H1 (cell line): ENCODE data around the gene SERAC1. TPM values are rescaled to one million over a fixed set of nuclear protein-coding genes. Genes with fewer than 3 reads are reported as not detected.

ENCODE experiments used
- CTCF ChIA-PET: fragments of 300-600 bp; sonication (Branson Sonifier 250); formaldehyde crosslinking; loops from one replicate; lab custom pipeline; 2021; ENCODE audit not compliant: partially characterized antibody; lab: Charles Lee
- POLR2A ChIA-PET: fragments of 300-600 bp; sonication (Branson Sonifier 250); formaldehyde crosslinking; loops from one replicate; lab custom pipeline; 2021; ENCODE audit warnings: inconsistent platforms; ENCODE audit not compliant: partially characterized antibody; lab: Charles Lee
- DNase-seq, 2 experiments: peaks; one replicate each; pipeline versions ENCODE4 v3.0.0 to v3.0.0-alpha.2; 2010 to 2022; ENCODE audit warnings: low spot score in 2 of 2, low read depth in 1 of 2, mixed read lengths in 1 of 2
- FAIRE-seq: peaks from 2 replicates; lab custom pipeline; 2011; peaks lifted over from hg19 to GRCh38; lab: Jason Lieb, UNC
- H2AFZ ChIP-seq: 2 replicates; pipeline ENCODE4 v1.8.1; 2012; ENCODE audit warnings: low read length, inconsistent platforms
- H2AK5ac ChIP-seq: 2 replicates; pipeline ENCODE4 v1.6.1; 2013; ENCODE audit warnings: low read depth, low read length
- H2BK120ac ChIP-seq: replicated peaks from 2 replicates; pipeline ENCODE3; 2013; ENCODE audit warnings: low read depth, low read length, inconsistent platforms
- H2BK12ac ChIP-seq: 2 replicates; pipeline ENCODE4 v1.6.1; 2013; ENCODE audit warnings: low read depth, low read length
- H2BK15ac ChIP-seq: 2 replicates; pipeline ENCODE4 v1.6.1; 2013; ENCODE audit warnings: low read length
- H2BK20ac ChIP-seq: 2 replicates; pipeline ENCODE4 v1.6.1; 2013; ENCODE audit warnings: low read length
- H2BK5ac ChIP-seq: 2 replicates; pipeline ENCODE4 v1.6.1; 2013; ENCODE audit warnings: low read depth, low read length
- H3K14ac ChIP-seq: 2 replicates; pipeline ENCODE4 v1.6.1; 2013; ENCODE audit warnings: inconsistent platforms; ENCODE audit not compliant: insufficient read length
- H3K18ac ChIP-seq: 2 replicates; pipeline ENCODE4 v1.6.1; 2013; ENCODE audit warnings: low read length; ENCODE audit errors: extremely low read depth
- H3K23ac ChIP-seq: 2 replicates; pipeline ENCODE4 v1.6.1; 2013; ENCODE audit warnings: inconsistent platforms; ENCODE audit not compliant: insufficient read length
- H3K23me2 ChIP-seq: 2 replicates; pipeline ENCODE4 v1.6.1; 2013; ENCODE audit warnings: low read depth, low read length
- H3K27ac ChIP-seq: 2 replicates; pipeline ENCODE4 v1.6.1; 2011; ENCODE audit warnings: low read depth, low read length, inconsistent platforms
- H3K27me3 ChIP-seq, 4 experiments: replicated peaks in 1 of 4; 1 replicate in 1 of 4; 2 replicates in 3 of 4; pipeline versions ENCODE4 v1.6.1 to v1.8.1; 2011 to 2013; ENCODE audit warnings: low read length in 3 of 4, mild to moderate bottlenecking in 3 of 4, inconsistent platforms in 2 of 4, mixed read lengths in 2 of 4, moderate library complexity in 1 of 4; ENCODE audit not compliant: control insufficient read depth in 3 of 4, insufficient read depth in 3 of 4; ENCODE audit errors: extremely low read depth in 1 of 4
- H3K36me3 ChIP-seq, 4 experiments: 2 replicates each; pipeline versions ENCODE4 v1.6.1 to v1.8.1; 2011 to 2013; ENCODE audit warnings: mild to moderate bottlenecking in 4 of 4, low read length in 3 of 4, moderate library complexity in 2 of 4, control low read depth in 1 of 4, inconsistent platforms in 1 of 4; ENCODE audit not compliant: insufficient read depth in 4 of 4, control insufficient read depth in 2 of 4
- H3K4ac ChIP-seq: replicated peaks from 2 replicates; pipeline ENCODE3; 2013; ENCODE audit warnings: low read length, low read depth, mixed read lengths, inconsistent platforms; ENCODE audit not compliant: insufficient read length
- H3K4me1 ChIP-seq, 4 experiments: replicated peaks in 1 of 4; 1 replicate in 1 of 4; 2 replicates in 3 of 4; pipeline versions ENCODE4 v1.6.1 to v1.8.1; 2011 to 2013; ENCODE audit warnings: low read length in 3 of 4, inconsistent platforms in 2 of 4, mixed read lengths in 1 of 4; ENCODE audit not compliant: insufficient read depth in 4 of 4, control insufficient read depth in 3 of 4
- H3K4me2 ChIP-seq, 2 experiments: 2 replicates each; pipeline versions ENCODE4 v1.6.1 to v1.8.1; 2011 to 2013; ENCODE audit warnings: low read depth in 2 of 2, low read length in 2 of 2, control low read depth in 1 of 2, inconsistent platforms in 1 of 2, mild to moderate bottlenecking in 1 of 2; ENCODE audit not compliant: insufficient read depth in 1 of 2
- H3K4me3 ChIP-seq, 4 experiments: fragments of 200-600, 300-600 bp in 1 of 4; sonication (generic), shearing (Covaris generic), sonication (Bioruptor Twin) in 1 of 4; 2 replicates each; pipeline versions ENCODE4 v1.5.1 to v1.8.1; 2011 to 2016; ENCODE audit warnings: low read length in 4 of 4, low read depth in 3 of 4, control low read depth in 2 of 4, inconsistent platforms in 2 of 4, mild to moderate bottlenecking in 2 of 4, mixed read lengths in 1 of 4, moderate library complexity in 1 of 4; ENCODE audit not compliant: insufficient read depth in 2 of 4; ENCODE audit errors: extremely low read depth in 1 of 4
- H3K56ac ChIP-seq: replicated peaks from 2 replicates; pipeline ENCODE3; 2013; ENCODE audit warnings: low read depth, mild to moderate bottlenecking, mixed read lengths, low read length, inconsistent platforms; ENCODE audit not compliant: insufficient read length
- H3K79me1 ChIP-seq: 2 replicates; pipeline ENCODE4 v1.6.1; 2013; ENCODE audit warnings: low read depth, low read length, control low read depth
- H3K79me2 ChIP-seq, 2 experiments: 2 replicates each; pipeline versions ENCODE4 v1.6.1 to v1.8.1; 2012 to 2013; ENCODE audit warnings: low read length in 2 of 2, mild to moderate bottlenecking in 2 of 2, inconsistent platforms in 1 of 2; ENCODE audit not compliant: insufficient read depth in 2 of 2, control insufficient read depth in 1 of 2
- H3K9ac ChIP-seq, 4 experiments: replicated peaks in 1 of 4; 1 replicate in 1 of 4; 2 replicates in 3 of 4; pipeline versions ENCODE4 v1.6.1 to v1.8.1; 2011 to 2013; ENCODE audit warnings: low read depth in 3 of 4, low read length in 3 of 4, control low read depth in 2 of 4, mild to moderate bottlenecking in 2 of 4, moderate library complexity in 2 of 4, inconsistent platforms in 1 of 4; ENCODE audit errors: extremely low read depth in 1 of 4
- H3K9me3 ChIP-seq, 2 experiments: 2 replicates each; pipeline versions ENCODE4 v1.6.1 to v1.8.1; 2012 to 2013; ENCODE audit warnings: mild to moderate bottlenecking in 2 of 2, moderate library complexity in 2 of 2, control low read depth in 1 of 2, inconsistent platforms in 1 of 2, low read depth in 1 of 2, low read length in 1 of 2, mixed read lengths in 1 of 2; ENCODE audit not compliant: insufficient read depth in 2 of 2
- H4K20me1 ChIP-seq, 2 experiments: replicated peaks in 1 of 2; 2 replicates each; pipeline versions ENCODE3 to v1.8.1; 2011 to 2013; ENCODE audit warnings: inconsistent platforms in 2 of 2, low read length in 2 of 2, mild to moderate bottlenecking in 1 of 2; ENCODE audit not compliant: insufficient read depth in 2 of 2, control insufficient read depth in 1 of 2
- H4K5ac ChIP-seq: 2 replicates; pipeline ENCODE4 v1.6.1; 2013; ENCODE audit warnings: low read length, low read depth, mixed read lengths, inconsistent platforms; ENCODE audit not compliant: insufficient read length
- H4K8ac ChIP-seq: 2 replicates; pipeline ENCODE4 v1.8.0; 2013; ENCODE audit warnings: mild to moderate bottlenecking, moderate library complexity, low read length, inconsistent platforms; ENCODE audit not compliant: insufficient read depth; ENCODE audit errors: extremely low read depth
- H4K91ac ChIP-seq: replicated peaks from 2 replicates; pipeline ENCODE3; 2013; ENCODE audit warnings: low read length, mixed read lengths, inconsistent platforms; ENCODE audit not compliant: insufficient read length
- JUN ChIP-seq: IDR thresholded peaks from 2 replicates; pipeline ENCODE4 v1.6.1; 2011; ENCODE audit warnings: low read depth, mild to moderate bottlenecking, improper control_type of control experiment, low read length
- NRF1 ChIP-seq: IDR thresholded peaks from 2 replicates; pipeline ENCODE4 v1.6.1; 2011; ENCODE audit warnings: mild to moderate bottlenecking, low read depth, low read length, improper control_type of control experiment
- RAD21 ChIP-seq, 2 experiments: IDR thresholded peaks in 1 of 2; conservative IDR thresholded peaks in 1 of 2; 2 replicates each; pipeline ENCODE4 v1.6.1; 2011; ENCODE audit warnings: low read depth in 2 of 2, low read length in 2 of 2, improper control_type of control experiment in 1 of 2, inconsistent platforms in 1 of 2, mild to moderate bottlenecking in 1 of 2, moderate library complexity in 1 of 2
- TAF1 ChIP-seq: IDR thresholded peaks from 2 replicates; pipeline ENCODE4 v1.6.1; 2011; ENCODE audit warnings: mild to moderate bottlenecking, low read depth, low read length
- TEAD4 ChIP-seq: IDR thresholded peaks from 2 replicates; pipeline ENCODE4 v1.6.1; 2012; ENCODE audit warnings: low read depth, low read length, inconsistent platforms, mixed read lengths
- WGBS, 2 experiments: shearing (Covaris generic) in 1 of 2; methylation state at CpG; one replicate each; pipeline versions ENCODE4 v1.1.6 to v1.1.7; 2013 to 2015; ENCODE audit warnings: low lambda C conversion rate in 2 of 2, mixed read lengths in 2 of 2, inconsistent platforms in 1 of 2, low coverage in 1 of 2, missing lambda C conversion rate in 1 of 2; ENCODE audit not compliant: insufficient replicate concordance in 2 of 2, insufficient coverage in 1 of 2, insufficient read length in 1 of 2; ENCODE audit errors: extremely low coverage in 1 of 2, missing lambda C conversion rate in 1 of 2; 5-methylcytosine and 5-hydroxymethylcytosine counted together
- polyA plus RNA-seq, 7 experiments: library from polyadenylated mRNA; depleted of rRNA in 3 of 7; stranded (reverse) in 5 of 7; unstranded in 2 of 7; fragments of >200 nt in 5 of 7; fragments of 200-250 nt in 2 of 7; gene quantifications; 1 replicate in 5 of 7; 2 replicates in 1 of 7; 4 replicates in 1 of 7; pipeline versions ENCODE4 v1.2.1 to v1.2.3, GENCODE V29; 2011 to 2013; ENCODE audit warnings: missing spikeins in 2 of 7, mixed read lengths in 2 of 7
- total RNA-seq: library from RNA; stranded (reverse); fragmentation: NEBNext Ultra II Directional; extraction: Animal tissue kit (Norgen Biotek cat#: 25700); gene quantifications from 2 replicates; pipeline ENCODE4 v1.2.1, GENCODE V29; 2021
- TF ChIP-seq, protein P1 (sequence below): IDR thresholded peaks from 2 replicates; pipeline ENCODE4 v1.6.1; 2011; ENCODE audit warnings: low read length, improper control_type of control experiment

Gene SERAC1
- total and polyA plus RNA-seq, 2 of the 8 experiments (the other 6 are each of a cell fraction or from before 2014, with no cell fraction given), result 7.3 to 9.0 TPM

- H3K9me3 ChIP-seq, result peaks cover 7 to 8% of the 10 kb centered on the region in 2 experiments; a peak in 2 of 4 replicates
- no peak overlapping the region for H3K18ac ChIP-seq
- H3K9ac ChIP-seq, result no peak overlapping the region
- WGBS, 2 experiments, result 77% methylated on average over 1 of the region's 1 CpG; no CpG with 5 or more reads in 1 of the 2 experiments
- POLR2A ChIA-PET, result interaction anchor here (1.4 kb wide), 1 partner anchor 10 kb away, joined by 3 read pairs; no protein-coding TSS in a partner anchor
- no peaks in the 10 kb centered on the region for H3K79me1 ChIP-seq
- H2AK5ac ChIP-seq, result no peak overlapping the region
- no peak overlapping the region for H2BK5ac ChIP-seq
- no peaks in the 10 kb centered on the region for H4K20me1 ChIP-seq
- H2BK20ac ChIP-seq, result no peak overlapping the region
- H4K8ac ChIP-seq, result no peak overlapping the region
- no peak overlapping the region for H4K91ac ChIP-seq
- no peaks in the 10 kb centered on the region for H3K23me2 ChIP-seq
- H2BK12ac ChIP-seq, result no peak overlapping the region
- no peak overlapping the region for H3K56ac ChIP-seq
- no peak overlapping the region for H4K5ac ChIP-seq
- H3K79me2 ChIP-seq, result no peaks in the 10 kb centered on the region
- TF ChIP-seq TAF1, result no peak
- TF ChIP-seq TEAD4, result no peak
- no peak for TF ChIP-seq NRF1
- no peak for TF ChIP-seq RAD21 (IDR thresholded peaks at IDR 0.05 in 1 of 2, conservative IDR thresholded peaks at IDR 0.05 in 1 of 2; ENCODE audit: low read depth in 2 of 2, low read length in 2 of 2)
- no peak for TF ChIP-seq JUN
- TF ChIP-seq, protein P1, sequence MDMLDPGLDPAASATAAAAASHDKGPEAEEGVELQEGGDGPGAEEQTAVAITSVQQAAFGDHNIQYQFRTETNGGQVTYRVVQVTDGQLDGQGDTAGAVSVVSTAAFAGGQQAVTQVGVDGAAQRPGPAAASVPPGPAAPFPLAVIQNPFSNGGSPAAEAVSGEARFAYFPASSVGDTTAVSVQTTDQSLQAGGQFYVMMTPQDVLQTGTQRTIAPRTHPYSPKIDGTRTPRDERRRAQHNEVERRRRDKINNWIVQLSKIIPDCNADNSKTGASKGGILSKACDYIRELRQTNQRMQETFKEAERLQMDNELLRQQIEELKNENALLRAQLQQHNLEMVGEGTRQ, result no peak
- FAIRE-seq, result no peak
- no peak overlapping the region for H2AFZ ChIP-seq
- CTCF ChIA-PET, result interaction anchor here (1.2 to 1.3 kb wide), 2 partner anchors 14 to 48 kb away, joined by 3 to 5 read pairs; no protein-coding TSS in a partner anchor
- H2BK120ac ChIP-seq, result no peak overlapping the region
- no peak overlapping the region for H3K4me3 ChIP-seq
- H2BK15ac ChIP-seq, result no peak overlapping the region
- H3K23ac ChIP-seq, result no peak overlapping the region
- H3K4ac ChIP-seq, result no peak overlapping the region
- peaks cover 0 to 10% (median 3%) of the 10 kb centered on the region in 4 experiments; a peak in 3 of 7 replicates for H3K4me1 ChIP-seq
- no peak overlapping the region for H3K27ac ChIP-seq
- peaks cover 0 to 25% (median 5%) of the 10 kb centered on the region in 4 experiments; a peak in 4 of 8 replicates for H3K36me3 ChIP-seq
- no peak overlapping the region for H3K14ac ChIP-seq
- H3K4me2 ChIP-seq, result no peak overlapping the region
- no peaks in the 10 kb centered on the region for H3K27me3 ChIP-seq
- no peak for DNase-seq
These were observed 23.0 kb upstream of the SERAC1 start for GRCh38 chr6:158191032-158191431.
